ENCODE results near the gene USP6NL. TPM values are rescaled to one million over a fixed set of nuclear protein-coding genes. Genes with fewer than 3 reads are reported as not detected.

The USP6NL gene
- total RNA-seq, 2 donors from 2014 or later = 2.3 to 3.9 TPM

- H3K9me3 Mint-ChIP-seq = no peaks in the 10 kb centered on the region
- no peak overlapping the region for H3K4me3 Mint-ChIP-seq
- no peak for DNase-seq
- no peaks in the 10 kb centered on the region for H3K36me3 Mint-ChIP-seq (ENCODE audit: insufficient read depth in 2 of 2)
- ATAC-seq (replicated peaks in 1 of 2) = no peak
- H3K27ac Mint-ChIP-seq = no peak overlapping the region
- no peaks in the 10 kb centered on the region for H3K27me3 Mint-ChIP-seq (ENCODE audit: low read depth)
- no peaks in the 10 kb centered on the region for H3K4me1 Mint-ChIP-seq (ENCODE audit: low read depth)
Observed at GRCh38 chr10:11489591-11489990, 121.9 kb downstream of the USP6NL start.

- Mint-ChIP-seq H3K4me1 (ENCODE audit: low read depth) (no peaks in the 10 kb centered on the region), H3K9me3 (no peaks in the 10 kb centered on the region), H3K4me3 (no peak overlapping the region), H3K27ac (no peak overlapping the region), H3K27me3 (ENCODE audit: low read depth) (no peaks in the 10 kb centered on the region), H3K36me3 (ENCODE audit: insufficient read depth in 2 of 2) (no peaks in the 10 kb centered on the region)
- DNase-seq (no peak), ATAC-seq (replicated peaks in 1 of 2) (no peak)
Observed at GRCh38 chr10:11488126-11488525, 123.3 kb downstream of the USP6NL start.

GRCh38 chr10:11483201-11484148 is 128.0 kb downstream of the USP6NL start:
- Mint-ChIP-seq H3K4me1 (ENCODE audit: low read depth) (peaks cover 25% of the 10 kb centered on the region), H3K27ac (peak overlapping the region; percentile 40), H3K4me3 (no peak overlapping the region), H3K36me3 (ENCODE audit: insufficient read depth in 2 of 2) (peaks cover 0 to 3% of the 10 kb centered on the region in 2 donors), H3K9me3 (no peaks in the 10 kb centered on the region), H3K27me3 (ENCODE audit: low read depth) (no peaks in the 10 kb centered on the region)
- ATAC-seq (replicated peaks in 1 of 2) (no peak), DNase-seq (no peak)

DNA sequence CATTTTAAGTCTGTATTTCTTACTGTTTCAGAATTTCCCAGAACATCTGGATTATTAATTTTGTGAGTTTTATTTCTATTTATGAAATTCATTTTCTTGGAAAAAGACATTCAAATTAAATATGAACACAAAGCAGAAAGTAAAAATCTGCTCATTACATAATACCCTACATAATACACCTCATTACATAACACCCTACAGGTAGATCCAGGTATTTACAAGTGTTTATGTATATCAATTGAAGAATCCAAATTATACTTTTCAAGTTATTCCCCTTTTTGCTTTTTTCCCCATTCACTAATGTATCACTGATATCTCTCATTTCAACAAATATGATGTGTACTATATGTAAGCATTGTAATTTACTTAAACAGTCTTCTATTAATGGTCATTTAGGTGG is 129.1 kb downstream of the USP6NL start:
- Mint-ChIP-seq H3K36me3 (ENCODE audit: insufficient read depth in 2 of 2) (peaks cover 0 to 3% of the 10 kb centered on the region in 2 donors), H3K27me3 (ENCODE audit: low read depth) (no peaks in the 10 kb centered on the region), H3K9me3 (no peaks in the 10 kb centered on the region), H3K4me1 (ENCODE audit: low read depth) (peaks cover 26% of the 10 kb centered on the region), H3K27ac (no peak overlapping the region), H3K4me3 (no peak overlapping the region)
- DNase-seq (no peak), ATAC-seq (replicated peaks in 1 of 2) (no peak)

DNA sequence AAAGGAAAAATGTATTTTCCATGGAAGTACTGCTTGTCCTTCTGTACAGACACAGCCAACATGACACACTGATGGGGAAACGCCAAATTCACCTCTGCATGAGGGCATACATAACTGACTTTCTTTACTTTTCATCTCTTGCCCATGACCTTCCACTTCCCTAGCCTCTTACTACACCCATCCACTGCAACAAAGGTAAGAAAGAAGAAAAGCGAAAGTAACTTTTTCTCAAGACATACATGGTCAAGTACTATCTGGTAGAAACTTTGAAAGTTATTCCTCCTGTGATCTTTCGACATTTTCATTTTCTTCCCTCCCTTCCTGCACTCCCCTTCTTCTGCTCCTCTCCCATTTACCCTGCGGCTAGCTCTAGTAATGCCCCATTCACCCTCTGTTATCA is 130.8 kb downstream of the USP6NL start:
- ATAC-seq (replicated peaks in 1 of 2) (no peak), DNase-seq (no peak)
- peak overlapping the region in 1 of 2 donors; percentile 23 for H3K4me3 Mint-ChIP-seq

GRCh38 chr10:11479300-11479699 is 132.2 kb downstream of the USP6NL start:
- H3K27me3 Mint-ChIP-seq (ENCODE audit: low read depth) = no peaks in the 10 kb centered on the region
- H3K4me1 Mint-ChIP-seq (ENCODE audit: low read depth) = peaks cover 26% of the 10 kb centered on the region
- ATAC-seq (replicated peaks in 1 of 2) (no peak), DNase-seq (no peak)
- H3K36me3 Mint-ChIP-seq (ENCODE audit: insufficient read depth in 2 of 2) = peaks cover 0 to 3% of the 10 kb centered on the region in 2 donors
- H3K4me3 Mint-ChIP-seq = no peak overlapping the region
- no peaks in the 10 kb centered on the region for H3K9me3 Mint-ChIP-seq
- no peak overlapping the region for H3K27ac Mint-ChIP-seq

More for the DNA sequence above, 130.8 kb downstream of the USP6NL start:
- Mint-ChIP-seq H3K4me1 (ENCODE audit: low read depth) (peaks cover 26% of the 10 kb centered on the region), H3K27ac (no peak overlapping the region), H3K36me3 (ENCODE audit: insufficient read depth in 2 of 2) (peaks cover 0 to 3% of the 10 kb centered on the region in 2 donors), H3K9me3 (no peaks in the 10 kb centered on the region), H3K27me3 (ENCODE audit: low read depth) (no peaks in the 10 kb centered on the region)

DNA sequence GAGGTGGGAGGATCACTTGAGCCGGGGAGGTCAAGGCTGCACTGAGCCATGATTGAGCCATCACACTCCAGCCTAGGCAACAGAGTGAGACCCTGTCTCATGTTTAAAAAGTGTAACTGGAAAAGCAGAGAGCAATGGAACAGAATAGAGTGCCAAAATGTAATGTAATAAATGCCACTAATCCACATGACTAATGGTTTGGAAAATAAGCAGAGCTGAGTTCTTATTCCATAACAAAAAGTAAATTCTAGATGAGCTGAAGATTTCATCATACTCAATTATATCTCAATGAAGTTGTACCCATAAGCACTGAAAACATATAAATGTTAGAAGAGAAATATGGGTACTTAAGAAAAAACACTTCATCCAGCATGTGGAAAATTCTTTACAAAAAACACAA is 132.6 kb downstream of the USP6NL start:
- Mint-ChIP-seq H3K27me3 (ENCODE audit: low read depth) (no peaks in the 10 kb centered on the region), H3K27ac (no peak overlapping the region)
- ATAC-seq (replicated peaks in 1 of 2) = no peak

DNA sequence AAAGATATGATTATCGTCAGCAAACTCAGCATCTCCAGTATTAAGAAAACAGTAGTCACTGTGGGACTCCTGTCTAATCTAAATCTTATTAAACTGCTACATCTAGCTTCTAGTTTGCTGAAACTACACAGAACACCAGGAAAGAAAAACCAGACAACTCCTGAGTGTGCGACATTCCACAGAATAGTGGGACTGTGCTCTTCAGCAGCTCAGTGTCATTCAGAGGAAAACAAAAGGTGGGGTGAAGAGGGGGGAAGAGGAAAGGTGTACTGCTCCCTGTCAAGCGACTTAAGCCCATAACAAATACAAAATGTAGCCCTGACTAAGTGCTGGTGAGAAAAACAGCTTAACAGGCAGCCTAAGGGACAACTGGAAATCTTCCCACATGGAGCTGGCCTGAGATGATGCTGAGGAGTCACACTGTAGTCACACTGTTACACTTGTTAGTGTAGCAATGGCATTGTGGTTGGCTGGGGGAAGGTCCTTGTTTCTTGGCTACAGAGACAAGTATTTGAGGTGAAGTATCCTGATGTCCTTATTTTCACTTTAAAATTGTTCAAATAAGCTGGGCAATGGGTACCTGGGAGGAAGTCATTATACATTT is 135.5 kb downstream of the USP6NL start:
- H3K4me3 Mint-ChIP-seq = no peak overlapping the region
- peaks cover 24% of the 10 kb centered on the region for H3K4me1 Mint-ChIP-seq (ENCODE audit: low read depth)
- no peak for ATAC-seq (replicated peaks in 1 of 2)

More for the DNA sequence above, 132.6 kb downstream of the USP6NL start:
- Mint-ChIP-seq H3K4me1 (ENCODE audit: low read depth) (peaks cover 26% of the 10 kb centered on the region), H3K9me3 (no peaks in the 10 kb centered on the region), H3K36me3 (ENCODE audit: insufficient read depth in 2 of 2) (peaks cover 0 to 3% of the 10 kb centered on the region in 2 donors), H3K4me3 (no peak overlapping the region)
- no peak for DNase-seq

GRCh38 chr10:11473128-11473760 is 138.2 kb downstream of the USP6NL start:
- no peak overlapping the region for H3K4me3 Mint-ChIP-seq
- H3K27ac Mint-ChIP-seq = no peak overlapping the region
- DNase-seq (no peak), ATAC-seq (replicated peaks in 1 of 2) (no peak)
- H3K9me3 Mint-ChIP-seq = no peaks in the 10 kb centered on the region
- H3K36me3 Mint-ChIP-seq (ENCODE audit: insufficient read depth in 2 of 2) = no peaks in the 10 kb centered on the region
- no peaks in the 10 kb centered on the region for H3K27me3 Mint-ChIP-seq (ENCODE audit: low read depth)
- no peaks in the 10 kb centered on the region for H3K4me1 Mint-ChIP-seq (ENCODE audit: low read depth)

More for the DNA sequence above, 135.5 kb downstream of the USP6NL start:
- Mint-ChIP-seq H3K27ac (no peak overlapping the region), H3K27me3 (ENCODE audit: low read depth) (no peaks in the 10 kb centered on the region), H3K9me3 (no peaks in the 10 kb centered on the region), H3K36me3 (ENCODE audit: insufficient read depth in 2 of 2) (peaks cover 0 to 3% of the 10 kb centered on the region in 2 donors)
- no peak for DNase-seq

GRCh38 chr10:11472158-11472753 is 139.2 kb downstream of the USP6NL start:
- Mint-ChIP-seq H3K4me1 (ENCODE audit: low read depth) (no peaks in the 10 kb centered on the region), H3K36me3 (ENCODE audit: insufficient read depth in 2 of 2) (no peaks in the 10 kb centered on the region), H3K27ac (no peak overlapping the region), H3K27me3 (ENCODE audit: low read depth) (no peaks in the 10 kb centered on the region), H3K4me3 (no peak overlapping the region), H3K9me3 (no peaks in the 10 kb centered on the region)
- ATAC-seq (replicated peaks in 1 of 2) = peak; percentile 77 to 83
- peak; percentile 72 to 79 for DNase-seq

GRCh38 chr10:11469575-11470391 is 141.7 kb downstream of the USP6NL start:
- Mint-ChIP-seq H3K9me3 (no peaks in the 10 kb centered on the region), H3K4me1 (ENCODE audit: low read depth) (no peaks in the 10 kb centered on the region), H3K27ac (no peak overlapping the region), H3K4me3 (no peak overlapping the region), H3K27me3 (ENCODE audit: low read depth) (no peaks in the 10 kb centered on the region), H3K36me3 (ENCODE audit: insufficient read depth in 2 of 2) (no peaks in the 10 kb centered on the region)
- DNase-seq (no peak), ATAC-seq (replicated peaks in 1 of 2) (no peak)

DNA sequence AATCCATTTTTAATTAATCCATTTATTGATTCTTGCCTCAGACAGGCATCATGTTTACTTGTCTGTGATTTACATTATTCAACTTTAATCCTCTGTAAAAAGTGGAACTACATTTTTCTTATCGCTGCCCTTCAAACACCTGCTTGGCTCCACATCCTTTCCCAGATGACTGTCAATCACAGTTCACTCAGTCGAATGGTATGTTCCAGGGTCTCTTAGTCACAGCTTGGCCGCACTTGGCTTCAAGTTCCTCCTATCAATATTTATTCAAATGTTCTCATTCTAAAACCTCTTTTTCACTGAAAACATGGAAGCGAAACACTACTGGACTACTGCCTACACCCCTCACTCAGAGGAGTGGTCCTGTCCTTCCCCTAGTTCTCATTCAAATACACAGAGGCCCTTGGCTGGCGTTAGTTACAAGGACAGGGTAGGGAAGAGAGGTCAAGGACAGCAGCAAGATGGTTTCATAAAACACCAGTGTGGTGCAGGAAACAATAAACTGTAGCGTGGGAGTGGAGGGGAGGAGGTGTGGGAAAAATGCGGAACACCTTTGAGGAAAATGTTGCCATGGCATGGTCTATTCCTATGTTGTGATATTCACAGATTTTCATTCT is 143.2 kb downstream of the USP6NL start:
- H3K9me3 Mint-ChIP-seq = no peaks in the 10 kb centered on the region
- ATAC-seq (replicated peaks in 1 of 2) (no peak), DNase-seq (no peak)
- no peaks in the 10 kb centered on the region for H3K27me3 Mint-ChIP-seq (ENCODE audit: low read depth)
- no peak overlapping the region for H3K4me3 Mint-ChIP-seq
- H3K4me1 Mint-ChIP-seq (ENCODE audit: low read depth) = no peaks in the 10 kb centered on the region
- no peaks in the 10 kb centered on the region for H3K36me3 Mint-ChIP-seq (ENCODE audit: insufficient read depth in 2 of 2)
- no peak overlapping the region for H3K27ac Mint-ChIP-seq

Measured in activated T-cell treated with anti-CD3 and anti-CD28 coated beads, Interleukin-2, amount 50 U/mL, for 72 hours (primary cell).